A673 (cell line): ENCODE results near the gene JOSD2. TPM values are rescaled to one million over a fixed set of nuclear protein-coding genes. Genes with fewer than 3 reads are reported as not detected.

ENCODE experiments used
- BruUV-seq: library from RNA; stranded (reverse); fragments of 400-500 nt; replicated peaks from 2 replicates; lab custom pipeline; 2021; lab: Mats Ljungman, UMichigan
- CTCF ChIA-PET: fragments of 300-600 bp; sonication (Branson Sonifier 250); formaldehyde crosslinking; loops from one replicate; lab custom pipeline; 2022; ENCODE audit warnings: antibody characterized with exemption; lab: Charles Lee
- POLR2A ChIA-PET: fragments of 300-600 bp; sonication (Branson Sonifier 250); formaldehyde crosslinking; loops from one replicate; lab custom pipeline; 2022; ENCODE audit warnings: antibody characterized with exemption; ENCODE audit not compliant: low non-redundant PET; lab: Charles Lee
- DNase-seq: peaks from one replicate; pipeline ENCODE4 v3.0.0-alpha.2; 2015; ENCODE audit warnings: low spot score
- H3K27ac ChIP-seq: fragments of 200-600 bp; sonication (generic); 2 replicates; pipeline ENCODE4 v1.5.1; 2016; ENCODE audit warnings: mixed run types, low read depth, mild to moderate bottlenecking, mixed read lengths, antibody characterized with exemption, low read length; ENCODE audit not compliant: poor library complexity, severe bottlenecking
- H3K27me3 ChIP-seq: fragments of 200-600 bp; sonication (generic); replicated peaks from 2 replicates; pipeline ENCODE4 v1.6.1; 2017; ENCODE audit warnings: mixed run types, low read depth, mild to moderate bottlenecking, mixed read lengths, antibody characterized with exemption, low read length; ENCODE audit not compliant: insufficient read depth, poor library complexity
- H3K36me3 ChIP-seq: fragments of 200-600 bp; sonication (generic); 2 replicates; pipeline ENCODE4 v1.6.1; 2016; ENCODE audit warnings: mixed run types, mild to moderate bottlenecking, mixed read lengths, antibody characterized with exemption, low read length; ENCODE audit not compliant: insufficient read depth, poor library complexity, severe bottlenecking
- H3K4me1 ChIP-seq: fragments of 200-600 bp; sonication (generic); 2 replicates; pipeline ENCODE4 v1.6.1; 2017; ENCODE audit warnings: mixed run types, mild to moderate bottlenecking, mixed read lengths, antibody characterized with exemption, low read length; ENCODE audit not compliant: insufficient read depth, poor library complexity, severe bottlenecking
- H3K4me3 ChIP-seq: fragments of 200-600 bp; sonication (generic); 2 replicates; pipeline ENCODE4 v1.5.1; 2016; ENCODE audit warnings: low read depth, mixed run types, mild to moderate bottlenecking, mixed read lengths, low read length; ENCODE audit not compliant: poor library complexity, severe bottlenecking
- H3K9me3 ChIP-seq: fragments of 200-600 bp; sonication (generic); 2 replicates; pipeline ENCODE4 v1.6.1; 2016; ENCODE audit warnings: mixed run types, low read depth, mild to moderate bottlenecking, mixed read lengths, antibody characterized with exemption, low read length; ENCODE audit not compliant: poor library complexity, severe bottlenecking
- EZH2 ChIP-seq: fragments of 200-600 bp; sonication (generic); IDR thresholded peaks from 2 replicates; pipeline ENCODE4 v1.6.1; 2017; ENCODE audit warnings: borderline replicate concordance, low read depth, mild to moderate bottlenecking, mixed read lengths, antibody characterized with exemption, low read length; ENCODE audit not compliant: poor library complexity, severe bottlenecking
- intact Hi-C: fragments of 100-400 bp; cut with micrococcal nuclease; formaldehyde crosslinking; loops from one replicate; pipeline ENCODE4 v1.10.0; 2022; ENCODE audit not compliant: unreplicated experiment
- total RNA-seq: library from RNA; stranded (reverse); gene quantifications from 2 replicates; pipeline ENCODE4 v1.2.3, GENCODE V29; 2021
- TF ChIP-seq, protein P1 (sequence below): fragments of 300-800, 200-600 bp; sonication (generic); conservative IDR thresholded peaks from 2 replicates; pipeline ENCODE4 v1.5.1; 2017; ENCODE audit warnings: low read depth, mild to moderate bottlenecking, antibody characterized with exemption, low read length, moderate library complexity, mixed read lengths

The JOSD2 gene
- total RNA-seq, 1 experiment from 2014 or later, result 26.8 TPM

- H3K27ac ChIP-seq, result no peak overlapping the region
- no peaks in the 10 kb centered on the region for H3K27me3 ChIP-seq
- POLR2A ChIA-PET, result no interaction called here
- TF ChIP-seq EZH2, result no peak
- TF ChIP-seq, protein P1, sequence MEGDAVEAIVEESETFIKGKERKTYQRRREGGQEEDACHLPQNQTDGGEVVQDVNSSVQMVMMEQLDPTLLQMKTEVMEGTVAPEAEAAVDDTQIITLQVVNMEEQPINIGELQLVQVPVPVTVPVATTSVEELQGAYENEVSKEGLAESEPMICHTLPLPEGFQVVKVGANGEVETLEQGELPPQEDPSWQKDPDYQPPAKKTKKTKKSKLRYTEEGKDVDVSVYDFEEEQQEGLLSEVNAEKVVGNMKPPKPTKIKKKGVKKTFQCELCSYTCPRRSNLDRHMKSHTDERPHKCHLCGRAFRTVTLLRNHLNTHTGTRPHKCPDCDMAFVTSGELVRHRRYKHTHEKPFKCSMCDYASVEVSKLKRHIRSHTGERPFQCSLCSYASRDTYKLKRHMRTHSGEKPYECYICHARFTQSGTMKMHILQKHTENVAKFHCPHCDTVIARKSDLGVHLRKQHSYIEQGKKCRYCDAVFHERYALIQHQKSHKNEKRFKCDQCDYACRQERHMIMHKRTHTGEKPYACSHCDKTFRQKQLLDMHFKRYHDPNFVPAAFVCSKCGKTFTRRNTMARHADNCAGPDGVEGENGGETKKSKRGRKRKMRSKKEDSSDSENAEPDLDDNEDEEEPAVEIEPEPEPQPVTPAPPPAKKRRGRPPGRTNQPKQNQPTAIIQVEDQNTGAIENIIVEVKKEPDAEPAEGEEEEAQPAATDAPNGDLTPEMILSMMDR, result no peak
- no peak overlapping the region for H3K4me3 ChIP-seq
- H3K9me3 ChIP-seq, result no peaks in the 10 kb centered on the region
- intact Hi-C loops, result no loop called here
- no peaks in the 10 kb centered on the region for H3K36me3 ChIP-seq
- DNase-seq, result no peak
- CTCF ChIA-PET, result interaction anchor here (0.6 to 0.7 kb wide), 3 partner anchors 22 to 581 kb away, joined by 4 to 10 read pairs (median 4); no protein-coding TSS in a partner anchor
- no TSS peak for BruUV-seq
- peaks cover 6% of the 10 kb centered on the region for H3K4me1 ChIP-seq
Measured at GRCh38 chr19:50508843-50509190, 2.2 kb downstream of the JOSD2 start.

GRCh38 chr19:50507376-50507775 lies 3.6 kb downstream of the JOSD2 start:
- H3K9me3 ChIP-seq, result no peaks in the 10 kb centered on the region
- ChIA-PET CTCF (no interaction called here), POLR2A (no interaction called here)
- H3K27me3 ChIP-seq, result no peaks in the 10 kb centered on the region
- H3K4me3 ChIP-seq, result no peak overlapping the region
- H3K4me1 ChIP-seq, result peaks cover 6% of the 10 kb centered on the region
- DNase-seq, result no peak
- no peak overlapping the region for H3K27ac ChIP-seq
- H3K36me3 ChIP-seq, result no peaks in the 10 kb centered on the region
- TF ChIP-seq, protein P1, result no peak
- no peak for TF ChIP-seq EZH2
- no TSS peak for BruUV-seq
- intact Hi-C loops, result no loop called here

- BruUV-seq, result no TSS peak
- Histone ChIP-seq H3K27me3 (no peaks in the 10 kb centered on the region), H3K27ac (no peak overlapping the region), H3K9me3 (no peaks in the 10 kb centered on the region), H3K4me1 (peaks cover 6% of the 10 kb centered on the region), H3K36me3 (no peaks in the 10 kb centered on the region), H3K4me3 (no peak overlapping the region)
- DNase-seq, result no peak
- no peak for TF ChIP-seq EZH2
- TF ChIP-seq, protein P1, result no peak
- intact Hi-C loops, result no loop called here
- ChIA-PET POLR2A (no interaction called here), CTCF (no interaction called here)
Measured at GRCh38 chr19:50506700-50507099, 4.3 kb downstream of the JOSD2 start.
